T-helper 2 cell treated with Interferon-gamma antibody and Interleukin-4, amounts not matched to agents 5 μg/mL and 100 μg/mL, for 36 hours (primary cell): ENCODE data around the gene CCL13.
"Not testable (repeated sequence)": the region's sequence is repeated elsewhere in the genome, so short reads cannot be mapped to it uniquely, and the experiment has no call there.

Source experiments
- DNase-seq: peaks from one replicate; pipeline ENCODE4 v3.0.0; 2021; ENCODE audit warnings: low spot score
- H3K27ac Mint-ChIP-seq: one replicate; pipeline ENCODE4 v1.8.0; 2021; ENCODE audit warnings: mild to moderate bottlenecking, mixed read lengths
- H3K27me3 Mint-ChIP-seq: one replicate; pipeline ENCODE4 v1.8.0; 2021; ENCODE audit warnings: low read depth, mixed read lengths
- H3K36me3 Mint-ChIP-seq: one replicate; pipeline ENCODE4 v1.8.0; 2021; ENCODE audit warnings: low read depth, mixed read lengths
- H3K4me1 Mint-ChIP-seq: one replicate; pipeline ENCODE4 v1.8.0; 2021; ENCODE audit warnings: low read depth, mixed read lengths
- H3K4me3 Mint-ChIP-seq: one replicate; pipeline ENCODE4 v1.8.0; 2022; ENCODE audit warnings: mild to moderate bottlenecking, moderate library complexity, mixed read lengths
- H3K9me3 Mint-ChIP-seq: one replicate; pipeline ENCODE4 v1.8.0; 2021; ENCODE audit warnings: mixed read lengths

Gene CCL13

DNA sequence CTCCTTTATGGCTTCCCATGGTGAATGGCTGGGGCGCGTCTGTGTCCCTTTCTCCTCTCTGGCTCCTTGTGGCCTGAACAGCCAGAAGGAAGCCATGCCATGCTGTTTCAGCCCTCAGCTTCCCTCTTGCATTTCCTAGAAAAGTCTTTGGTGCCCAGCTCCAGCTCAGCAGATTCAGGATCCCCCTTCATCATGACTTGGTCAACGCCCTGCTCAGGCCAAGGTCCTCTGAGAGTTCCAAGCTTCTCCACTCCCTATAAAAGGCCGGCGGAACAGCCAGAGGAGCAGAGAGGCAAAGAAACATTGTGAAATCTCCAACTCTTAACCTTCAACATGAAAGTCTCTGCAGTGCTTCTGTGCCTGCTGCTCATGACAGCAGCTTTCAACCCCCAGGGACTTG lies at the start of gene CCL13:
TSS of gene CCL13 (plus strand) at position 287 of the 400 bp plus-strand sequence. CDS start at position 334, 47 bp downstream.
- Mint-ChIP-seq H3K27ac (no peak within 1 kb of the TSS), H3K4me1 (peaks cover 8% of the 10 kb centered on the region), H3K9me3 (no peaks in the 10 kb centered on the region), H3K4me3 (no peak within 1 kb of the TSS), H3K36me3 (no peaks in the 10 kb centered on the region), H3K27me3 (peaks cover 52% of the 10 kb centered on the region)
- no peak for DNase-seq

DNA sequence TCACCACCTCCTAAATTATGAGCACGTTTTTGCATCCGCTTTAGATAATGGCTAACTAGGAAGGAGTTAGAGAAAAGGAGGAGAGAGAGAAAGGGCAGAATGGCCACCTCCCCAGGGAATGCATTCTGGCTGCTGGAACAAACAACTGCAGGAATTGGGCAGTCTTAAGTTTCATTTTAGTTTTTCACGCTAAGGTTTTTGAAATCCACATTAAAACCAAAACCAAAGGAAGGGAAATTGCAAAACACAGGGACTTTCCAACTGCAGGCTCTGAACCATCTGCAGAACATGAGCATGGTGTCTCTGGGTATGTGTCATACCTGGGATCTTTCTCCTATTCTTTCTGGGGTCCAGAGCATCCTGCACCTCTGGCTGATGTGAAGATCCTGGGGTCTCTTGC lies 49.2 kb upstream of the CCL13 start:
- H3K9me3 Mint-ChIP-seq, result no peaks in the 10 kb centered on the region
- peaks cover 2% of the 10 kb centered on the region for H3K4me1 Mint-ChIP-seq
- H3K27me3 Mint-ChIP-seq, result peaks cover 17% of the 10 kb centered on the region
- no peak overlapping the region for H3K27ac Mint-ChIP-seq
- H3K36me3 Mint-ChIP-seq, result no peaks in the 10 kb centered on the region
- no peak for DNase-seq
- H3K4me3 Mint-ChIP-seq, result no peak overlapping the region

- Mint-ChIP-seq H3K27ac (no peak overlapping the region), H3K9me3 (no peaks in the 10 kb centered on the region), H3K4me1 (peaks cover 2% of the 10 kb centered on the region), H3K27me3 (peaks cover 13% of the 10 kb centered on the region), H3K36me3 (no peaks in the 10 kb centered on the region), H3K4me3 (no peak overlapping the region)
- no peak for DNase-seq
These were observed 47.9 kb upstream of the CCL13 start for GRCh38 chr17:34308371-34308770.

- DNase-seq, result no peak
- H3K4me1 Mint-ChIP-seq, result peaks cover 2% of the 10 kb centered on the region
- H3K4me3 Mint-ChIP-seq, result no peak overlapping the region
- peaks cover 34% of the 10 kb centered on the region for H3K27me3 Mint-ChIP-seq
- H3K27ac Mint-ChIP-seq, result no peak overlapping the region
- H3K9me3 Mint-ChIP-seq, result no peaks in the 10 kb centered on the region
- H3K36me3 Mint-ChIP-seq, result no peaks in the 10 kb centered on the region
These were observed 45.0 kb upstream of the CCL13 start for GRCh38 chr17:34311291-34311690.

DNA sequence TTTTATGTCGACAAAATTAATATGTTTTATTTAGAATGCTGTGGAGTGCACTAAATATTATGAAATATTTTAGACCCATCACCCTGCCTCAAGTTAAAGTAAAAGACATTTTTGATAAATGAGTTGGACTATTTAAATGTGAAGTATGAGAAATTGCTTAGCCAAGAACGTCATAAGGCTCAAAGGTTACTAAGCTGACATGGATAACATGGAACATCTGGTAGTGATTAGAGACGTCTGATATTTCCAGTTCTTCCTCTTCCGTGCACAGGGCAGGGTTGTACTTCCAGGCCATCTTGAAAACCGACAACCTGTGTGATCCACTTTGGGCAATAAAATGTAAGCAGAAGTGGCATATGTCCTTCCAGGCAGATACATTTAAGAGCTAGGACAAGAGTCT lies 44.2 kb upstream of the CCL13 start:
- H3K4me3 Mint-ChIP-seq, result no peak overlapping the region
- no peak for DNase-seq

DNA sequence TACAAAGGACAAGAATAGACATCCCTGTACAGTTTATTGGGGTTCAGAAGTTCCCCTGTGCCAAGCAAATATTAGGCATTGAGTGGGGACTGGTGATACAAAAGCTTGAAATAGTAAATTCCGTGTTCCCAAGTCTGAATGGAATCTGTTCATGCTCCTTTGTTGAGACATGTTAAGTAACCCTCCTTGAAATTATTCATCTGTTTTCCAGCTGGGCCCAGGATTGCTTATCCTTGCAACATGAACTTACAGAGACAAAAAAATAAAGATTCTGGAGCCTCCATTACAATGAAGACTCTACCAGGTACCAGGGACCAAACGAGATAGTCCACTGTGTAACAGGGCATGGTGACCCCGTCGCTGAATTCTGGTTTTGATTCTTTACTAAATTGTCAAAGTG lies 43.1 kb upstream of the CCL13 start:
- H3K4me3 Mint-ChIP-seq, result no peak overlapping the region
- H3K9me3 Mint-ChIP-seq, result no peaks in the 10 kb centered on the region
- H3K36me3 Mint-ChIP-seq, result no peaks in the 10 kb centered on the region
- H3K4me1 Mint-ChIP-seq, result no peaks in the 10 kb centered on the region
- H3K27ac Mint-ChIP-seq, result no peak overlapping the region
- DNase-seq, result no peak
- H3K27me3 Mint-ChIP-seq, result peaks cover 33% of the 10 kb centered on the region

More for the DNA sequence above, 44.2 kb upstream of the CCL13 start:
- Mint-ChIP-seq H3K36me3 (no peaks in the 10 kb centered on the region), H3K4me1 (peaks cover 2% of the 10 kb centered on the region), H3K27ac (no peak overlapping the region), H3K27me3 (peaks cover 33% of the 10 kb centered on the region), H3K9me3 (no peaks in the 10 kb centered on the region)

- no peak for DNase-seq
- no peaks in the 10 kb centered on the region for H3K36me3 Mint-ChIP-seq
- no peak overlapping the region for H3K27ac Mint-ChIP-seq
These were observed 42.0 kb upstream of the CCL13 start for GRCh38 chr17:34314279-34314678.

GRCh38 chr17:34318474-34318873 lies 37.8 kb upstream of the CCL13 start:
- H3K27me3 Mint-ChIP-seq, result peaks cover 24% of the 10 kb centered on the region
- DNase-seq, result peak; percentile 10
- H3K4me1 Mint-ChIP-seq, result no peaks in the 10 kb centered on the region
- no peak overlapping the region for H3K4me3 Mint-ChIP-seq
- no peak overlapping the region for H3K27ac Mint-ChIP-seq
- H3K9me3 Mint-ChIP-seq, result no peaks in the 10 kb centered on the region
- H3K36me3 Mint-ChIP-seq, result no peaks in the 10 kb centered on the region

More at GRCh38 chr17:34314279-34314678, 42.0 kb upstream of the CCL13 start:
- Mint-ChIP-seq H3K9me3 (no peaks in the 10 kb centered on the region), H3K27me3 (peaks cover 31% of the 10 kb centered on the region), H3K4me3 (no peak overlapping the region), H3K4me1 (no peaks in the 10 kb centered on the region)

GRCh38 chr17:34319039-34319483 lies 37.2 kb upstream of the CCL13 start, which contains the start of gene CCL8:
Gene CCL8 (plus strand): TSS chr17:34319435. CDS start chr17:34319502, 67 bp downstream.
- no peaks in the 10 kb centered on the region for H3K4me1 Mint-ChIP-seq
- no peaks in the 10 kb centered on the region for H3K9me3 Mint-ChIP-seq
- peaks cover 25% of the 10 kb centered on the region for H3K27me3 Mint-ChIP-seq
- no peak within 1 kb of the TSS for H3K4me3 Mint-ChIP-seq
- H3K36me3 Mint-ChIP-seq, result no peaks in the 10 kb centered on the region
- H3K27ac Mint-ChIP-seq, result no peak within 1 kb of the TSS
- no peak for DNase-seq

GRCh38 chr17:34321964-34322363 lies 34.3 kb upstream of the CCL13 start:
- Mint-ChIP-seq H3K4me3 (no peak overlapping the region), H3K27me3 (peaks cover 23% of the 10 kb centered on the region), H3K4me1 (no peaks in the 10 kb centered on the region), H3K27ac (no peak overlapping the region), H3K36me3 (no peaks in the 10 kb centered on the region), H3K9me3 (no peaks in the 10 kb centered on the region)
- no peak for DNase-seq

DNA sequence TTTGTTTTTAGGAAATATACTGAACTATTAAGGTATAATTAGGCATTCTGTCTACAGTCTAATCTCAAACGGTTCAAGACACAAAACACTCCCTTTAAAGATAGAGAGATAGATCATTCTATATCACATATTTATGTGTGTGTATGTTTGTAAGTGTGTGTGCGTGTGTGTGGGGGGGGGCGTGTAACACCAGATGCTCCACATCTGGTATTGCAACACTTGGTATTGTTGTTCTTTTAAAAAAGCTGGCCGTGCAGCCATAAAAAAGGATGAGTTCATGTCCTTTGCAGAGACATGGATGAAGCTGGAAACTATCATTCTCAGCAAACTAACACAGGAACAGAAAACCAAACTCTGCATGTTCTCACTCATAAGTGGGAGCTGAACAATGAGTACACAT lies 28.7 kb upstream of the CCL13 start:
- not testable (repeated sequence) for H3K4me1 Mint-ChIP-seq, H3K27ac Mint-ChIP-seq, H3K36me3 Mint-ChIP-seq, H3K9me3 Mint-ChIP-seq, DNase-seq, H3K4me3 Mint-ChIP-seq
- peaks cover 52% of the 10 kb centered on the region for H3K27me3 Mint-ChIP-seq

- Mint-ChIP-seq H3K4me3 (no peak overlapping the region), H3K27ac (no peak overlapping the region), H3K27me3 (peaks cover 41% of the 10 kb centered on the region), H3K4me1 (no peaks in the 10 kb centered on the region), H3K9me3 (no peaks in the 10 kb centered on the region), H3K36me3 (no peaks in the 10 kb centered on the region)
- DNase-seq, result no peak
These were observed 18.6 kb upstream of the CCL13 start for GRCh38 chr17:34337701-34338100.

- Mint-ChIP-seq H3K27ac (no peak overlapping the region), H3K36me3 (no peaks in the 10 kb centered on the region), H3K9me3 (no peaks in the 10 kb centered on the region), H3K4me1 (no peaks in the 10 kb centered on the region), H3K27me3 (peaks cover 53% of the 10 kb centered on the region), H3K4me3 (no peak overlapping the region)
- no peak for DNase-seq
These were observed 17.0 kb upstream of the CCL13 start for GRCh38 chr17:34339138-34339770.

DNA sequence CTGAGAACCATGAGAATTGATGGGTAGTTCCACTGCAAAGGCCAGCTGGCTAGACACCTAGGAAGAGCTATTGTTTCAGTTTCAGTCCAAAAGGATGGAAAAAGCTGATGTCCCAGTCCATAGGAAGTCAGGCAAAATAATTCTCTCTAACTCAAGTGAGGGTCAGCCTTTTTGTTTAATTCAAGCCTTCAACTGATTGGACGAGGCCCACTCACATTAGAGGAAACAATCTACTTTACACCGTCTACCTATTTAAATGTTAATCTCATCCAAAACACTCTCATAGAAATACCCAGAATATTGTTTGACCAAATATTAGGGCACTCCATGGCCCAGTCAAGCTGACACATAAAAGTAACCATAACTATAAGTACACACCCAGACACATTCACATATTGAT lies 14.4 kb upstream of the CCL13 start:
- no peak overlapping the region for H3K4me3 Mint-ChIP-seq

DNA sequence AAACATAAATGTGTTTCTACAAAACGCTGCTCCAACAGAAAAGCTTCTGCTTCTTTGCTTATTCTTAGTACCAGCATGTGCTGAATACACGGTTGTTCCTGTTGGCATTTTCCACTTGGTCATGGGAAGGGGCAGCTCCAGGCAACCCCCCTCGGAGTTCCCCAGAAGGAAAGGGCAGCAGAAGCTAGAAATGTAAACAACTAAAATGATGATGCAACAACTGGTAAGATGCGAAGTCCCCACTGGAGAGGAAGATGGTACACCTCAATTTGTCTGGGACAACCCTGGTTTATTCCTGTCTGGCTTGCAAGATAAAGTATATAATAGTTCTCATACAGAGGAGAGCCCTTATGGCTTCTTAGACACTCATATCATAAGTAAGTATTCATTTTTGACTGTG lies 9.2 kb upstream of the CCL13 start:
- Mint-ChIP-seq H3K4me1 (no peaks in the 10 kb centered on the region), H3K27me3 (peaks cover 34% of the 10 kb centered on the region), H3K9me3 (no peaks in the 10 kb centered on the region), H3K27ac (no peak overlapping the region), H3K4me3 (no peak overlapping the region), H3K36me3 (no peaks in the 10 kb centered on the region)
- DNase-seq, result no peak

More for the DNA sequence above, 14.4 kb upstream of the CCL13 start:
- DNase-seq, result no peak
- Mint-ChIP-seq H3K27ac (no peak overlapping the region), H3K36me3 (no peaks in the 10 kb centered on the region), H3K27me3 (peaks cover 44% of the 10 kb centered on the region), H3K9me3 (no peaks in the 10 kb centered on the region), H3K4me1 (no peaks in the 10 kb centered on the region)
